ENCODE results near the gene PLA2G10.
"Not testable (repeated sequence)": the region's sequence is repeated elsewhere in the genome, so short reads cannot be mapped to it uniquely, and the experiment has no call there.

The PLA2G10 gene

GRCh38 chr16:14652726-14653125, 41.4 kb downstream of the PLA2G10 start:
- ChIA-PET POLR2A (interaction anchor here (0.7 kb wide), 1 partner anchor 68 kb away, joined by 4 read pairs; no protein-coding TSS in a partner anchor), CTCF (no interaction called here)
- no peak for DNase-seq

GRCh38 chr16:14650629-14651028, 43.5 kb downstream of the PLA2G10 start:
- peaks cover 14 to 76% (median 40%) of the 10 kb centered on the region in 4 experiments for H3K36me3 ChIP-seq (ENCODE audit: control insufficient read depth in 4 of 4, insufficient read depth in 4 of 4, low read length in 3 of 4)
- no peaks in the 10 kb centered on the region for H3K27me3 ChIP-seq (replicated peaks in 2 of 5; ENCODE audit: control insufficient read depth in 4 of 5, insufficient read depth in 5 of 5, low read length in 4 of 5)
- DNase-seq: no peak
- H3K4me1 ChIP-seq (ENCODE audit: control extremely low read depth in 1 of 4, control insufficient read depth in 4 of 4, insufficient read depth in 4 of 4, low read length in 3 of 4): no peaks in the 10 kb centered on the region
- H3K4me3 ChIP-seq (ENCODE audit: control insufficient read depth in 1 of 7, extremely low read depth in 1 of 7, insufficient read depth in 4 of 7, low read depth in 2 of 7, low read length in 6 of 7): no peak overlapping the region
- POLR2A ChIA-PET: no interaction called here
- H3K27ac ChIP-seq (ENCODE audit: insufficient read depth in 1 of 2, low read depth in 1 of 2, low read length in 2 of 2, poor library complexity in 1 of 2, severe bottlenecking in 2 of 2): no peak overlapping the region
- CTCF ChIA-PET: no interaction called here
- H3K9me3 ChIP-seq (ENCODE audit: control extremely low read depth in 1 of 5, control insufficient read depth in 4 of 5, insufficient read depth in 2 of 5, low read depth in 1 of 5, low read length in 4 of 5): no peaks in the 10 kb centered on the region
- 87% methylated on average over 3 of the region's 6 CpGs for WGBS (ENCODE audit: insufficient coverage)

More at GRCh38 chr16:14652726-14653125, 41.4 kb downstream of the PLA2G10 start:
- H3K27me3 ChIP-seq (replicated peaks in 2 of 5; ENCODE audit: control insufficient read depth in 4 of 5, insufficient read depth in 5 of 5, low read length in 4 of 5): no peaks in the 10 kb centered on the region
- peaks cover 15 to 78% (median 44%) of the 10 kb centered on the region in 4 experiments for H3K36me3 ChIP-seq (ENCODE audit: control insufficient read depth in 4 of 4, insufficient read depth in 4 of 4, low read length in 3 of 4)
- no peak overlapping the region for H3K4me3 ChIP-seq (ENCODE audit: control insufficient read depth in 1 of 7, extremely low read depth in 1 of 7, insufficient read depth in 4 of 7, low read depth in 2 of 7, low read length in 6 of 7)
- H3K9me3 ChIP-seq (ENCODE audit: control extremely low read depth in 1 of 5, control insufficient read depth in 4 of 5, insufficient read depth in 2 of 5, low read depth in 1 of 5, low read length in 4 of 5): no peaks in the 10 kb centered on the region
- WGBS (ENCODE audit: insufficient coverage): 100% methylated on average over 1 of the region's 2 CpGs
- H3K4me1 ChIP-seq (ENCODE audit: control extremely low read depth in 1 of 4, control insufficient read depth in 4 of 4, insufficient read depth in 4 of 4, low read length in 3 of 4): peaks cover 0 to under 1% (median 0%) of the 10 kb centered on the region in 4 experiments
- H3K27ac ChIP-seq (ENCODE audit: insufficient read depth in 1 of 2, low read depth in 1 of 2, low read length in 2 of 2, poor library complexity in 1 of 2, severe bottlenecking in 2 of 2): no peak overlapping the region

GRCh38 chr16:14649816-14650215, 44.3 kb downstream of the PLA2G10 start:
- peaks cover 18 to 79% (median 43%) of the 10 kb centered on the region in 4 experiments for H3K36me3 ChIP-seq (ENCODE audit: control insufficient read depth in 4 of 4, insufficient read depth in 4 of 4, low read length in 3 of 4)
- POLR2A ChIA-PET: no interaction called here
- no peaks in the 10 kb centered on the region for H3K4me1 ChIP-seq (ENCODE audit: control extremely low read depth in 1 of 4, control insufficient read depth in 4 of 4, insufficient read depth in 4 of 4, low read length in 3 of 4)
- no peak for DNase-seq
- no peaks in the 10 kb centered on the region for H3K27me3 ChIP-seq (replicated peaks in 2 of 5; ENCODE audit: control insufficient read depth in 4 of 5, insufficient read depth in 5 of 5, low read length in 4 of 5)
- H3K4me3 ChIP-seq (ENCODE audit: control insufficient read depth in 1 of 7, extremely low read depth in 1 of 7, insufficient read depth in 4 of 7, low read depth in 2 of 7, low read length in 6 of 7): no peak overlapping the region
- H3K27ac ChIP-seq (ENCODE audit: insufficient read depth in 1 of 2, low read depth in 1 of 2, low read length in 2 of 2, poor library complexity in 1 of 2, severe bottlenecking in 2 of 2): no peak overlapping the region
- CTCF ChIA-PET: no interaction called here
- H3K9me3 ChIP-seq (ENCODE audit: control extremely low read depth in 1 of 5, control insufficient read depth in 4 of 5, insufficient read depth in 2 of 5, low read depth in 1 of 5, low read length in 4 of 5): no peaks in the 10 kb centered on the region
- 99% methylated on average over 9 of the region's 10 CpGs for WGBS (ENCODE audit: insufficient coverage)

- POLR2A ChIA-PET: interaction anchor here (0.6 kb wide), 2 partner anchors 27 to 451 kb away, joined by 3 to 4 read pairs; no protein-coding TSS in a partner anchor
- no peaks in the 10 kb centered on the region for H3K4me1 ChIP-seq (ENCODE audit: control extremely low read depth in 1 of 4, control insufficient read depth in 4 of 4, insufficient read depth in 4 of 4, low read length in 3 of 4)
- CTCF ChIA-PET: no interaction called here
- DNase-seq: peak in 1 of 3 donors; percentile 11
- H3K9me3 ChIP-seq (ENCODE audit: control extremely low read depth in 1 of 5, control insufficient read depth in 4 of 5, insufficient read depth in 2 of 5, low read depth in 1 of 5, low read length in 4 of 5): no peaks in the 10 kb centered on the region
- H3K4me3 ChIP-seq (ENCODE audit: control insufficient read depth in 1 of 7, extremely low read depth in 1 of 7, insufficient read depth in 4 of 7, low read depth in 2 of 7, low read length in 6 of 7): no peak overlapping the region
- H3K27ac ChIP-seq (ENCODE audit: insufficient read depth in 1 of 2, low read depth in 1 of 2, low read length in 2 of 2, poor library complexity in 1 of 2, severe bottlenecking in 2 of 2): no peak overlapping the region
- 96% methylated on average over 7 of the region's 7 CpGs for WGBS (ENCODE audit: insufficient coverage)
- H3K36me3 ChIP-seq (ENCODE audit: control insufficient read depth in 4 of 4, insufficient read depth in 4 of 4, low read length in 3 of 4): peaks cover 11 to 51% (median 31%) of the 10 kb centered on the region in 4 experiments
- H3K27me3 ChIP-seq (replicated peaks in 2 of 5; ENCODE audit: control insufficient read depth in 4 of 5, insufficient read depth in 5 of 5, low read length in 4 of 5): no peaks in the 10 kb centered on the region
These were observed 52.2 kb downstream of the PLA2G10 start for GRCh38 chr16:14641926-14642325.

GRCh38 chr16:14641206-14641605, 52.9 kb downstream of the PLA2G10 start:
- CTCF ChIA-PET: no interaction called here
- Histone ChIP-seq H3K4me3 (ENCODE audit: control insufficient read depth in 1 of 7, extremely low read depth in 1 of 7, insufficient read depth in 4 of 7, low read depth in 2 of 7, low read length in 6 of 7) (no peak overlapping the region), H3K27me3 (replicated peaks in 2 of 5; ENCODE audit: control insufficient read depth in 4 of 5, insufficient read depth in 5 of 5, low read length in 4 of 5) (no peaks in the 10 kb centered on the region), H3K4me1 (ENCODE audit: control extremely low read depth in 1 of 4, control insufficient read depth in 4 of 4, insufficient read depth in 4 of 4, low read length in 3 of 4) (no peaks in the 10 kb centered on the region), H3K36me3 (ENCODE audit: control insufficient read depth in 4 of 4, insufficient read depth in 4 of 4, low read length in 3 of 4) (peaks cover 11 to 51% (median 30%) of the 10 kb centered on the region in 4 experiments), H3K27ac (ENCODE audit: insufficient read depth in 1 of 2, low read depth in 1 of 2, low read length in 2 of 2, poor library complexity in 1 of 2, severe bottlenecking in 2 of 2) (no peak overlapping the region), H3K9me3 (ENCODE audit: control extremely low read depth in 1 of 5, control insufficient read depth in 4 of 5, insufficient read depth in 2 of 5, low read depth in 1 of 5, low read length in 4 of 5) (no peaks in the 10 kb centered on the region)
- no peak for DNase-seq
- 93% methylated on average over 3 of the region's 8 CpGs for WGBS (ENCODE audit: insufficient coverage)
- POLR2A ChIA-PET: interaction anchor here (0.6 kb wide), 1 partner anchor 451 kb away, joined by 3 read pairs; no protein-coding TSS in a partner anchor

- H3K9me3 ChIP-seq (ENCODE audit: control extremely low read depth in 1 of 5, control insufficient read depth in 4 of 5, insufficient read depth in 2 of 5, low read depth in 1 of 5, low read length in 4 of 5): no peaks in the 10 kb centered on the region
- no peak overlapping the region for H3K4me3 ChIP-seq (ENCODE audit: control insufficient read depth in 1 of 7, extremely low read depth in 1 of 7, insufficient read depth in 4 of 7, low read depth in 2 of 7, low read length in 6 of 7)
- 97% methylated on average over 5 of the region's 10 CpGs for WGBS (ENCODE audit: insufficient coverage)
- ChIA-PET CTCF (interaction anchor here (1.3 kb wide), 1 partner anchor 10 kb away, joined by 5 read pairs; the partner anchor contains the start of gene PARN), POLR2A (interaction anchor here (0.5 kb wide), 1 partner anchor 8 kb away, joined by 3 read pairs; the partner anchor contains the start of gene BFAR)
- no peaks in the 10 kb centered on the region for H3K27me3 ChIP-seq (replicated peaks in 2 of 5; ENCODE audit: control insufficient read depth in 4 of 5, insufficient read depth in 5 of 5, low read length in 4 of 5)
- DNase-seq: peak in 2 of 3 donors; percentile 63 to 78
- H3K4me1 ChIP-seq (ENCODE audit: control extremely low read depth in 1 of 4, control insufficient read depth in 4 of 4, insufficient read depth in 4 of 4, low read length in 3 of 4): no peaks in the 10 kb centered on the region
- H3K27ac ChIP-seq (ENCODE audit: insufficient read depth in 1 of 2, low read depth in 1 of 2, low read length in 2 of 2, poor library complexity in 1 of 2, severe bottlenecking in 2 of 2): peak overlapping the region in 1 of 2 experiments; percentile 26
- peaks cover 9 to 54% (median 28%) of the 10 kb centered on the region in 4 experiments for H3K36me3 ChIP-seq (ENCODE audit: control insufficient read depth in 4 of 4, insufficient read depth in 4 of 4, low read length in 3 of 4)
These were observed 53.6 kb downstream of the PLA2G10 start for GRCh38 chr16:14640538-14640937.

- DNase-seq; CTCF ChIA-PET; H3K27me3 ChIP-seq (replicated peaks in 2 of 5; ENCODE audit: control insufficient read depth in 4 of 5, insufficient read depth in 5 of 5, low read length in 4 of 5); H3K9me3 ChIP-seq (ENCODE audit: control extremely low read depth in 1 of 5, control insufficient read depth in 4 of 5, insufficient read depth in 2 of 5, low read depth in 1 of 5, low read length in 4 of 5); H3K27ac ChIP-seq (ENCODE audit: insufficient read depth in 1 of 2, low read depth in 1 of 2, low read length in 2 of 2, poor library complexity in 1 of 2, severe bottlenecking in 2 of 2); H3K4me3 ChIP-seq (ENCODE audit: control insufficient read depth in 1 of 7, extremely low read depth in 1 of 7, insufficient read depth in 4 of 7, low read depth in 2 of 7, low read length in 6 of 7); POLR2A ChIA-PET: not testable (repeated sequence)
- H3K36me3 ChIP-seq (ENCODE audit: control insufficient read depth in 4 of 4, insufficient read depth in 4 of 4, low read length in 3 of 4): peaks cover 0 to 43% (median 16%) of the 10 kb centered on the region in 4 experiments
- H3K4me1 ChIP-seq (ENCODE audit: control extremely low read depth in 1 of 4, control insufficient read depth in 4 of 4, insufficient read depth in 4 of 4, low read length in 3 of 4): peaks cover 0 to 22% (median 18%) of the 10 kb centered on the region in 4 experiments
- WGBS (ENCODE audit: insufficient coverage): no CpG with 5 or more reads among the region's 1 CpG
These were observed 57.2 kb downstream of the PLA2G10 start for GRCh38 chr16:14636951-14637240.
